ENCODE measurements around the gene CDC27. TPM values are rescaled to one million over a fixed set of nuclear protein-coding genes. Genes with fewer than 3 reads are reported as not detected.
"Not testable (repeated sequence)": the region's sequence is repeated elsewhere in the genome, so short reads cannot be mapped to it uniquely, and the experiment has no call there.

CDC27 gene
- total RNA-seq, 1 donor from 2014 or later: 29.3 TPM

DNA sequence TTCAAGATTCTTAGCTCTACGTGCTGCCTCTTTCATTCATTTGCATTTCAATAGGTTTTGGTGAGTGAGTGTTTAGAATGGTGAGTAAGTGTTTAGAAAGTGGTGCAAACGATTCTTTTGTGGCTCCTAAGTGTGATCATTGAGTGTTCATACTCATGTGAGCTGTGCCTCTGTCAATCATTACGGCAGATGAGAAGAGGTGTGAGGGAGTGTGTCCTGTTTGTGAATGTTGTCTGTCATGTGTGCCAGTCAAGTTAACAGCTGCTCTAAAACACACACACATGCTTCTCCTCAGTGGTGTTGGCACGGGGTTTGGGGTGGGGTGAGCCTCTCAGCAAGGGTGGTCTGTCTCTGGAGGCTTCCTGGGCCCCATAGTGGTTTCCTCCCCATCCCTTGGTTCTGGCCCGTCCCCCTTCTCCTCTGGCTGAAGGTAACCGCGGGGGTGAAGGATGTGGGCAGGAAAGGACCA lies 31.5 kb upstream of the CDC27 start:
- no peak for DNase-seq (ENCODE audit: low spot score)

DNA sequence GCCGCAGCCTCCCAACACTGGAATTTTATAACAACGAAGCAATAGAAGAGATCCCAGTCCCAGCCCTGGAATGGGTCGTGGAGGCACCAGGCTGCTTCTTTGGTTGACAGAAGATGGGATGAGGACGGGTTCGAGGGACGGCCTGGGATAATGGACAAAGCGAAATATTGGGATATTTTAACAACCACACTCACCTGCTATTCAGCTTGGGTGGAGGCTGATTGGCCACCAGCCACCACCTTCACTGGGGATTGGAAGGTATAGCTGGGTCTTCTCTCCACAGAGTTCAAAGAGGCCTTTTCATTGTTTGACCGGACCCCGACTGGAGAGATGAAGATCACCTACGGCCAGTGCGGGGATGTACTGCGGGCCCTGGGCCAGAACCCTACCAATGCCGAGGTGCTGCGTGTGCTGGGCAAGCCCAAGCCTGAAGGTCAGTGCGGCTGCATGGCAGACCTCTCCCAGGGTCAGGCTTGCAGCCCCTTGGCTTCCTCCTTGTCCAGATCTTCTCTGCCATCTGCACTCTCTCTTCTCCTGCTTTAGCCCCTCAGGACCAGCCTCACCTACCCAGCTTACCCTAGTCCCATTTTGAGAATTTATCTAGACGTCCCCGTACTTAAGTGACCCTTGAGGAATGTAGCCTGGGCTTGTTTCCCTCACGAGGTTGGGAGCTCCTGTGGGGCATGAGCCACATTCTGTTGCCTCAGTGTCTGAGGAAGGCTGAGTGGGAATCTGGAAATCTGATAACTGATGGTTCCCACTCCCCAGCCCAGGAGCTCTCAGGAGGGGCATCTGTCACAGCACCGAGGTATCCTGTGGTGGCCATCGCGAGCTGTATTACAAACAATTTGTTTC lies 30.8 kb upstream of the CDC27 start:
- ATAC-seq: no peak
- peak; percentile 40 for DNase-seq (ENCODE audit: low spot score)

More for the DNA sequence above, 31.5 kb upstream of the CDC27 start:
- no peak for ATAC-seq

DNA sequence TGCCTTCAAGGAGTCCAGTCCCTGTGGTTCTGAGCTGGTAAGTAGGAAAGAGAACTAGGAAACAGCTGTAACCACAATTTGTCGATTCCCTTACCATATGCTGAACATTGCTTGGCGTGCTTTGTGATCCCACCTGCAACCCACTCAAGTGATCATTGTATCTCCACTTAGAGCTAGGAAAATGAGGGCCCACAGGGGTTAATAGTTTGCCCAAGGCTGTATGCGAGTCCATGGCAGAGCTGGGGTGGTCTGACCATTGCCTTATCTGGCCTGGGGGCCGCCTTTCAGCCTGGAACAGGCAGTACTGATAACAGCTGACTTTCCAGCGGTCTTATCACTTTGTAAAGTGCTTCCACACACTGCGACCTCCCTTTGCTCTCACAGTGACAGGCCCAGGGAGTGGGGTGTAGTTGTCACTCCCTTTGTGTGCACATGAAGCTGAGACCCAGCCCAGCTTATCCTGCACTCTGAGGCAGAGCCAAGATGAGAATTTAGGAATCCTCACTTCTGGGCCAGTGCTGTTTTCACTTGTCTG lies 29.9 kb upstream of the CDC27 start:
- ATAC-seq (peak; percentile 32), DNase-seq (ENCODE audit: low spot score) (no peak)

DNA sequence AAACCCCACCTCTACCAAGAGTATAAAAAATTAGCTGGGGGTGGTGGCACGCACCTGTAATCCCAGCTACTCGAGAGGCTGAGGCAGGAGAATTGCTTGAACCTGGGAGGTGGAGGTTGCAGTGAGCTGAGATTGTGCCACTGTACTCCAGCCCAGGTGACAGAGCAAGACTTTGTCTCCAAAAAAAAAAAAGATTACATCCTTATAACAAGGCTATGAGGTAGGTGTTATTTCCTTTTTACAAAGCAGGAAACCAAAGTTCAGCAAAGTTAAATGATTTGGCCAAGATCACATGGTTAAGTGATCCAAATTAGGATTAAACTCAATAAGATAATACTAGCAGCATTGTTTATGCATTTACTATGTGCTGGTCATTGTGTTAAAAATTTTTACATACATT lies 28.2 kb upstream of the CDC27 start:
- ATAC-seq; DNase-seq (ENCODE audit: low spot score): not testable (repeated sequence)

DNA sequence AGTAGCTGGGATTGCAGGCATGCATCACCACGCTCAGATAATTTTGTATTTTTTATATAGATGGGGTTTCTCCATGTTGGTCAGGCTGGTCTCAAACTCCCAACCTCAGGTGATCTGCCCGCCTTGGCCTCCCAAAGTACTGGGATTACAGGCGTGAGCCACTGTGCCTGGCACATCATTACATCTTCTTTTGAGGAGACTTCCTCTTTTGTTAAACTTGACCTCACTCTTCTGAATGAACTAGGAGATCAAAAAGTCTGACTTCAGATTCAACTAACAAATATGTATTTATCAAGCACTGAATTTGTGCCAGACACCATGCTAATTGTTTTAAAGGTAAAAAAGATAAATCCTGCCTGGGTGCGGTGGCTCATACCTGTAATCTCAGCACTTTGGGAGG lies 27.7 kb upstream of the CDC27 start:
- not testable (repeated sequence) for DNase-seq (ENCODE audit: low spot score); ATAC-seq

DNA sequence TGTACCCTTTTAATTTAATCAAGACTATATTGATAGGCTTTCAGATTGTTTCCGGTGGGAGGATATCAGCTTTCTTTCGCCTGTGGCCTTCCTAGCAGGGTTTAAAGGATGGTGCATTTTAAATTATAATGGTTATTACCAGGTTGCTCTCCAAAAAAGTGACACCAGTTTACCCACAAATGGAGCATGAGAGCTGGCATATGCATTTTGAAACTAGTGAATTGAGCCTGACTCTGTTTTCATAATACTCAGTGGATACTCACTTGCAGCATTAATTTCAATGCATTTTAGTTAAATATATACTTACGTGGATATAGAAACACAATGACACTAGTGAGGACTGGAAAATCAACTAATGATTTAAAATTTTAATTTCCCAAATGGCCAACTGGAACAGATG lies 25.8 kb upstream of the CDC27 start:
- DNase-seq (ENCODE audit: low spot score) (no peak), ATAC-seq (no peak)

DNA sequence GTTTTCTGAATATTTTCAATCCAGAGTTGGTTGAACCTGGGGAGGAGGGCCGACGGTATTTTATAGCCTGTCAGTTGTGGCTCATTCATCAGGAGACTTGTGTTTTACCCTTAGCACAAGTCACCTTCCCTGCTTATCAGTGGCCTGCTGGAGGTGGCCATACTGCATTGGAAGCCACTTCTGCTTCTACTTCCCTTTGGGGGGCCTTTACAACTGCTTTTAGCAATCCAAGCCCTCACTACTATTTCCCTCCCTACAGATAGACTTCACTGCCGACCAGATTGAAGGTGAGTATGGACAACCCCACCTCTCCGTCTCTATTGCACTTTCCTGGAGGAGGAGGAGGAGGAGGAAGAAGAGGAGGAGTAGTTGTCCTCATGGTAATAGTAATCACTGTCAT lies 24.4 kb upstream of the CDC27 start:
- ATAC-seq (no peak), DNase-seq (ENCODE audit: low spot score) (no peak)

DNA sequence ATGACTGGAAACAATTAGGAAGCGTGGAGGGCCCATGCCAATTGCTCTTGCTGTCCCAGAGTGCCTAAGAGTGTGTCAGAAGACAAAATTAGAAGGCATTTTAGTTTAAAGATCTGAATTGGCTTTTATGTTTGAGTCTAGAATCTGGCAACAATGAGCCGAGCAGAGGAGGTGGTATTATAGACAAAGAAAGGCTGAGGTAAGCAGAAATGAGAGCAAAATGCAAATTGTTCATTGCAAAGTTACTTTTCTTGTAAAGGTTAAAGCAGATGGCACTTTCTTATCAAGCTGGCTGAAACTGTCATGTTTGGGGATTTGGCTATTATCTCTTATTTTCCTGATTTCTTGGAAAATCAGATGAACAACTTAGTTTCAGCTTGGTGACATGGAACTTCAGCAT lies 23.4 kb upstream of the CDC27 start:
- ATAC-seq: no peak
- no peak for DNase-seq (ENCODE audit: low spot score)

DNA sequence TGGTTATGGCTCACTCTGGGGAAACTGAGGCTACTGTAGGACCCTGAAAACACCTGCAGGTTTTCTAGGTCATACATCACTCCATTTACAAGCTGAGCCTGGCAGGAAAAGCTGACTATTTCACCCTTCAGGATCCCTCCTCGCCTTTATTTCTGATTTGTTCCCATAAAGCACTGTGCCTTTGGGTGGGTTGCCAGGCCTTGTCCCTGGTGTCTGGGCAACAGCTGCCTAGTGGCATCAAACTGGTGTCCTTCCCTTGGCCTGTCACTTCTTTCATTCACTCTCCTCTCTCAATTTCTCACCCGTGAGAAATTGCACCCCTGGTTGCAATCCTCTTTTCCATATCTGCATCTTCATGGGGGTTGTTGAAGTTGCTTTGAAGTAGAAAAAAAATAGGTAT lies 21.7 kb upstream of the CDC27 start:
- ATAC-seq (no peak), DNase-seq (ENCODE audit: low spot score) (no peak)

DNA sequence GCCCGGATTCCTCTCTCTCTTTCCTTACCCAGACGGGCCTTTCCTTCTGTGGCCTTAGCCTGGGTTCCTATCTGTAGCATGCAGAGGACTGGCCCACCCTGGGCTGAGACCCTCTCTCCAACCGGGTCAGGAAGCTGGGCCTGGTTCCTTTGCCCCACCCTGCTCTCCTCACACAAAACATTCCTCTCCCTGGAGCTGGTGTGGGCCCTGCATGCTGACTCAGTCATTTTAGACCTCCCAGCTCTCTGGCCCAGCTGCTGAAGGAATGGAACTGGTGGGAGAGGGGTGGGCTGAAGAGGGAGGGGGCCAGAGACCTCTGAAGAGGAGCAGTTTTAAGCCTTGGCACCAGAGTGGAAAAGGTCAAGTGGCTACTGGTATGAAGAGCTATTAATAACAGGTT lies 21.0 kb upstream of the CDC27 start:
- DNase-seq (ENCODE audit: low spot score) (no peak), ATAC-seq (no peak)

DNA sequence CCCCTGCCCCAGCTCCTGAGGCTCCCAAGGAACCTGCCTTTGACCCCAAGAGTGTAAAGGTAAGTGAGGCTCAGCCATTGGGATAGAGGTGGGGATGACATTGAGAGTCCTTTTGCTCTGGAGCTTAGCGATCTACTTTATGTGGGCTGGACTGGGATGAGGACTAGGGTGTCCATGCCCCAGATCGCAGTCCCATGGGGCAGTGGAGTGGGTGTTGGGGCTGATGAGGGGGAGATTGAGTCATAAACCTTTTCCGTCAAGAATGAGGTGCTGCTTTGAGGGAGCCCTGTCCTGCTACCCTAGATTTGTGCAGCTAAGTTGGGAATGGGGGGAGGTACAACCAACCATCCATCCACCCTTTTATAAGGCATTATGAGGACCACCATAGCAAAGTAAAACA lies 20.4 kb upstream of the CDC27 start:
- no peak for DNase-seq (ENCODE audit: low spot score)
- no peak for ATAC-seq

DNA sequence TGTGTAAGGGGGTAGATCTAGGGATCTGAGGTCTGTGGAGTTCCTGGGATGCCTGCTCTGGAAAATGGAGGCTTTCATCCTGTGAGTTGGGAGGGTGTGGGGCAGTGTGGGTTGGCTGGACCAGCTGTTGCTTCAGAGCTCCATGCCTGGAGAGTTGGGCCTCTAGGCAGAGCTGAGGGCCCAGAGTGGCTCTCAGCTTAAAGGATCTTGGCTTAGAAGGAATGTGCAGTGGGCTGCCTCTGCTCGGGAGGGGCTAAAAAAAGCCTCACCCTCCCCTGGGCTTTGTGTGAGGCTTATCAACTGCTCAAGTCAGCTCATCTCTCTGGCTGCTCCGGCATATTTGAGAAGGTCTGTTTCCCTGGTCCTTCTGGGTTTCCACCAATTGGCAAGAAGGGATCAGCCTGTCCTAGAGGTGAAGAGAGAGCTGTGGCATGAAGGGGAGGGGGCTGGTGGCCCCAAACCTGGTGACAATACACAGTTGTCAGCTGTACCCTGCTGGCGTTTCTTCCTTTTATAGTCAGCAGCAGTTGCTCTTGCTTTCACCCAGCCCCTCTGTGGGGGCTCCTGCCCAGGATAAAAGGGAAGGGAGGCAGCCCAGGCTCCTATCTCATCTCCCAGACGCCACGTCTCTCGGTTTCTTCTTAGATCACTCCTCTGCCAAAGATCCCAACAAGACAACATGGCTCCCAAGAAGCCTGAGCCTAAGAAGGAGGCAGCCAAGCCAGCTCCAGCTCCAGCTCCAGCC lies 19.8 kb upstream of the CDC27 start, which contains the start of gene MYL4:
TSS of gene MYL4 (plus strand) at position 605 of the 745 bp plus-strand sequence. CDS start at position 680, 75 bp downstream.
- DNase-seq (ENCODE audit: low spot score) (no peak), ATAC-seq (no peak)

DNA sequence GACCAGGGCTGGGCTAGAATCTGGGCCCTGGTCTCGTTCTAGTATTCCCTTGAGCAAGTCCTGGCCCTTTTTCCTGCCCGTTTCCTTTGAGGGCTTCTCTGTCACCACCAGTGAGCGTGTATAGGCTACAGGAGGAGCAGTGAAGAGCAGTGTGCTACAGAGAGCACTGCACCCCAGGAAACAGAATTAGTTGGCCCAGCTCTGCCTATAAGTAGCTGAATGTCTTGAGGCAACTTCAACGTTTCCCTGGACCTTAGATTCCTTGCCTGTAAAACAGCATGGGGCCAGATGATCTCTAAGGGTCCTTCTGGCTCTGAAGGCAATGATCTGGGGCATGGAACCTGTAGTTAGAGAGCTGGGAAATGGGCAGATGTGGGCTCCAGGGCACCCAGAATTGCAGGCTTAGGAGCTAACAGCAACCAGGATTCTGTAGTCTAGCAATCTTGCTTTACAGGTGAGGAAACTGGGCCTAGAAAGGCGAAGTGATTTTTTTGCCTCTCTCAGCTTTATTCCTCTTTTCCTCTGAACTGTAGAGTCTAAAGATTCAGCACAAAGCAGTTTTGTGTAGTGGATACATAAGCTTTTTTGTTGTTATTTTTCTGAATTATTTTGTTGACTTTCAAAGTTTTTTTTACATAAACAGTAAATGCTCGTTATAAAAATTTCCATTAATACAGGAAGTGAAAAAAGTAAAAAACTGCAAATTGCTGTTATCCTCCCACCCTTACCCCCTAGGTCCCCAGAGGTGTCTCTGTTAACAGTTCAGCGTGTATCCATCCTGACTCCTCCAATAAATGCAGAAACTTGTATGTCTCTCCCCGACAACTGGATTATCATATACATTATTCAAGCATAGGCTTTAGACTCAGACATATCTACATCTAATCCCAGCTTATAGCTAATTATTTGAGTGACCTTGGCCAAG lies 18.3 kb upstream of the CDC27 start:
- ATAC-seq (no peak), DNase-seq (ENCODE audit: low spot score) (no peak)

DNA sequence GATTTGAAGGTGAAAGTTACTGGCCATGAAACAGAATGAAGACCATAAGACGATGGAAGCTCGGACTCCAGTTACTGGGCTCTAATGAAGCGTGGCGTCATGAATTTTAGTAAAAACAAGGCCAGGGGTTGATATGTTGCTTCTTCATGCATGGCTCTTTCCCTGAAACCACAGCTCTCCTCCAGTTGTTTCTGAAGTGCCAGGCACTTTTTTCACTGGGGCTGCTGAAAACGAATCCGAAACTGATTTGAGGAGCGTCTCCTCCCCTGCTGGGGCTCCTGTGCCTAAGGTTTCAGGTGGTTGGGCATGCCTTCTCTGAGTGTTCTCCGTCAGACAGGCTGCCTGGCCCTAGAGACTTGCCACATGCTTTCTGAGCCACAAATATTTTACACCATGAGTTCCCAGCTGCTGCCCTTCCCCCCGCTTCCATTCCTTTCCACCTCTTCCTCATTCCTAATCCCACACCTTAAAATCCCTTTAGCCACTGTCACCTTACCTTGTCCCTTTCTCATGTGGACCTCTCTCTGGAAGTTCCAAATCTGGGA lies 16.4 kb upstream of the CDC27 start:
- ATAC-seq (peak; percentile 77), DNase-seq (ENCODE audit: low spot score) (no peak)

DNA sequence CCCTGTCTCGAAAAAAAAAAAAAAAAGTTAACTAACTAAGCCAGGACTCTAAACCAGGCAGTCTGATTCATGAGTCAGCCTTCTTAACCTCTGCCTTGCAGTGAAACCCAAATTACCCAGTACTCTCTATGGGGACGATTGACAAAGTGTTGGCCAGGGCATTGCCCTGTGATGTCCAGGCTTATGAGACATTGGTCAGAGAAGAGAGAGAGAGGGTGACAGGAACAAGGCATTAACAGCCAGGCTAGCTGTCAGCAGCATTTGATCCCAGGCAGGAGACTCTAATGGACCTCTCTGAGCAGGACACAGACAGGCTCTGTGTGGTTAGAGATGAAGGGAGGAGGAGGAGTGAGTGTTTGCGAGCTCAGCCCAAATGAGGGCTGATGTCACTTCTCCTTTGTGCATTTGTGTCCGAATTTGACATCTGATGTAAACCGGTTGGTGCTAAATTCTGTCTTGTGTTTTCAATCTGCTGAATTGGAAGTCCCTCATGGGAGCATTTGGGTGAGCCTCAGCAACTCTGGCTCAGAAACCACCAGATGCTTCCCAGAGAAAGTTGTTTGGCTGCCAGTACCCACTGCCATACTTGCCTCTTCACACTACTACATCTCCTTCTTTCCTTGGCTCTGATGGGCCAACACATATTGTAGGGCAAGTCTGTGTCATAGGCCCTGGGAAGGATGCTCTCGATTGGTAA lies 15.8 kb upstream of the CDC27 start:
- no peak for DNase-seq (ENCODE audit: low spot score)

DNA sequence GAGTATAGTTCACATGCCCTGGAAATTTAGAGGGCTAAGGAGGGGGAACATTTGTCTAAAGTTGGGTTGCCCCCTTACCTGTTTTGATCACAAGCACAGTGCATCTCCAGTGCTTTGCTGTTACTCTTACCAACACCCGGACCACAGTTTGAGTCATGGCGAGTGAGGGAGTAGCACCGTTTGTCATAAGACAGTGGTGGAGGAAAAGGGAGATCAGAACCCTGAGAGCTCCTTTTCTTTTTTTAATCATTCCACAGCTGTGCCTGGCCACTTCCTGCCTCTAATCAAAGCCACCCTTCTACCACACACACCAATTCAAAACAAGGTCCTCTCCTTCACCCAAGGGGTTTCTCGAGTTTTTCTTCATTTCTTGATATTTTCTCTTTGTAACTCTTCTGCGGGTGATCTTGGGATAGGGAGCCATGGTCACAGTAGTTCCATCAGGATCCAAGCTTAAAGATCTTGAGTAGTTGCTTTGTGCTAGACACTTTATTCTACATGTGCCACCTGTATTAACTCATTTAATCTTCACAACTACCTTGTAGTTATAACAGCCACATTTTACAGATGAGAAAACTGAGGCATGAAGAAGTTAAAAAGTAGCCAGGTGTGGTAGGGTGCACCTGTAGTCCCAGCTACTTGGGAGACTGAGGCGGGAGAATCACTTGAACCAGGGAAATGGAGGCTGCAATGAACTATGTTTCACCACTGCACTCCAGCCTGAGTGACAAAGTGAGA lies 15.1 kb upstream of the CDC27 start:
- DNase-seq (ENCODE audit: low spot score): no peak
- no peak for ATAC-seq

More for the DNA sequence above, 15.8 kb upstream of the CDC27 start:
- peak; percentile 48 for ATAC-seq

DNA sequence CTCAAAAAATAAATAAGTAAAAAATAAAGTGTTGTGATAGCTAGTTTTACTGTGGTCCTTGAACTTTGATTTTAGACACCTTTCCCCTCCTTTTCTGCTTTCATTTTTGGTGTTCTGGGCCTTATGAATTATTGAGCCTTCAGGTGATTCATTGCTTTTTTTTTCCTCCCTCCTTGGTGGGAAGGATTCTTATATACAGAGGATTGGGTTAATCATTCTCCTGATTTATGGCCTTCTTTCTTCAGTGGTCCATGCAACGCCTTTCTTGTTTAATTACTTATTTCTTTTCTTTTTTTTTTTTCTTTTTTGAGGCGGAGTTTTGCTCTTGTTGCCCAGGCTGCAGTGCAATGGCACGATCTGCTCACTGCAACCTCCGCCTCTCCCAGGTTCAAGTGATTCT lies 12.1 kb upstream of the CDC27 start:
- ATAC-seq (no peak), DNase-seq (ENCODE audit: low spot score) (no peak)

DNA sequence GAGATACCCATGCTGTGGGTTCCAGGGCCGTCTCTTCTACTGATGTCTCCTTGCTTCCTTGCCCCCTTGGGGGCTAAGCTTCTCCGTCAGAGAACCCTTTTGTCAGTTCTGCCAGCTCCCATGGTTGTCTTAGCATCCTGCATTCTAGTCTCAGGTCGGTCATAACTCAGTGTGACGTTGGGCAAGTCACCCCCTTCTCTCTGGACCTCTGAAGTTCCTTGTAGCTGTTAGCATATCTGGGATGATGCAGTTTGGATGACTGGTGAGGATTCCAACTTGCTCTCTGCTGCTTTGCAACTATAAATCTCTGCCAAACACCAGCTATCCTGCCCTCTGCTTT lies 11.2 kb upstream of the CDC27 start:
- ATAC-seq: no peak

More for the DNA sequence above, 11.2 kb upstream of the CDC27 start:
- DNase-seq (ENCODE audit: low spot score): no peak
